CD14-positive monocyte (primary cell): ENCODE measurements around the gene LOXHD1. TPM values are rescaled to one million over a fixed set of nuclear protein-coding genes. Genes with fewer than 3 reads are reported as not detected.

ENCODE experiments used
- DNase-seq, 3 donors: peaks; one replicate each; pipeline ENCODE4 v3.0.0-alpha.2; 2011 to 2022
- H2AFZ ChIP-seq: 2 replicates; pipeline ENCODE4 v1.6.0; 2012; ENCODE audit warnings: mild to moderate bottlenecking, low read depth, low read length, inconsistent platforms; ENCODE audit not compliant: insufficient read depth, poor library complexity, severe bottlenecking
- H3K27ac ChIP-seq, 2 donors: 1 replicate in 1 of 2; 2 replicates in 1 of 2; pipeline ENCODE4 v1.5.1; 2012 to 2013; ENCODE audit warnings: low read length in 2 of 2, control low read depth in 1 of 2, inconsistent platforms in 1 of 2, low read depth in 1 of 2, mild to moderate bottlenecking in 1 of 2
- H3K27me3 ChIP-seq, 2 donors: one replicate each; pipeline versions ENCODE4 v1.6.0 to v1.6.1; 2011 to 2013; ENCODE audit warnings: low read length in 2 of 2; ENCODE audit not compliant: control insufficient read depth in 2 of 2, insufficient read depth in 2 of 2
- H3K36me3 ChIP-seq, 2 donors: replicated peaks in 1 of 2; 1 replicate in 1 of 2; 2 replicates in 1 of 2; pipeline versions ENCODE4 v1.5.1 to v1.6.1; 2012 to 2013; ENCODE audit warnings: low read length in 2 of 2, control low read depth in 1 of 2, inconsistent platforms in 1 of 2, mild to moderate bottlenecking in 1 of 2; ENCODE audit not compliant: insufficient read depth in 2 of 2, control insufficient read depth in 1 of 2
- H3K4me1 ChIP-seq, 2 donors: 1 replicate in 1 of 2; 2 replicates in 1 of 2; pipeline versions ENCODE4 v1.5.1 to v1.6.1; 2012 to 2013; ENCODE audit warnings: low read length in 2 of 2, control low read depth in 1 of 2, inconsistent platforms in 1 of 2, mild to moderate bottlenecking in 1 of 2, moderate library complexity in 1 of 2; ENCODE audit not compliant: insufficient read depth in 2 of 2, control insufficient read depth in 1 of 2
- H3K4me2 ChIP-seq: replicated peaks from 2 replicates; pipeline ENCODE3; 2012; ENCODE audit warnings: low read length, moderate library complexity, mild to moderate bottlenecking; ENCODE audit not compliant: poor library complexity, severe bottlenecking; ENCODE audit errors: extremely low read depth
- H3K4me3 ChIP-seq, 3 experiments: fragments of 200-600 bp in 1 of 3; sonication (generic) in 1 of 3; replicated peaks in 1 of 3; 1 replicate in 2 of 3; 2 replicates in 1 of 3; pipeline ENCODE4 v1.5.1; 2011 to 2013; ENCODE audit warnings: low read length in 3 of 3, mild to moderate bottlenecking in 3 of 3, control low read depth in 2 of 3, low read depth in 2 of 3, inconsistent platforms in 1 of 3, moderate library complexity in 1 of 3
- H3K79me2 ChIP-seq: 2 replicates; pipeline ENCODE4 v1.6.0; 2012; ENCODE audit warnings: mild to moderate bottlenecking, control low read depth, inconsistent platforms, low read length, moderate library complexity; ENCODE audit not compliant: insufficient read depth
- H3K9ac ChIP-seq: 2 replicates; pipeline ENCODE4 v1.6.0; 2017; ENCODE audit warnings: low read length, mild to moderate bottlenecking; ENCODE audit not compliant: insufficient read depth, poor library complexity, severe bottlenecking
- H3K9me3 ChIP-seq, 2 donors: replicated peaks in 1 of 2; 1 replicate in 1 of 2; 2 replicates in 1 of 2; pipeline versions ENCODE4 v1.5.1 to v1.6.1; 2012 to 2013; ENCODE audit warnings: low read length in 2 of 2, control low read depth in 1 of 2; ENCODE audit not compliant: control insufficient read depth in 1 of 2, insufficient read depth in 1 of 2
- H4K20me1 ChIP-seq: 2 replicates; pipeline ENCODE4 v1.6.0; 2012; ENCODE audit warnings: mild to moderate bottlenecking, low read length, control low read depth, moderate library complexity; ENCODE audit not compliant: insufficient read depth
- H3K27ac Mint-ChIP-seq, 7 donors: one replicate each; pipeline ENCODE4 v1.8.0; 2020; ENCODE audit warnings: mild to moderate bottlenecking in 7 of 7, mixed read lengths in 7 of 7, moderate library complexity in 6 of 7, inconsistent platforms in 2 of 7
- H3K27me3 Mint-ChIP-seq, 3 donors: one replicate each; pipeline ENCODE4 v1.8.0; 2021 to 2022; ENCODE audit warnings: low read depth in 3 of 3, mild to moderate bottlenecking in 3 of 3, mixed read lengths in 3 of 3, moderate library complexity in 3 of 3, inconsistent platforms in 1 of 3
- H3K36me3 Mint-ChIP-seq, 2 donors: one replicate each; pipeline ENCODE4 v1.8.0; 2020; ENCODE audit warnings: mixed read lengths in 2 of 2, inconsistent platforms in 1 of 2, mild to moderate bottlenecking in 1 of 2
- H3K4me1 Mint-ChIP-seq: one replicate; pipeline ENCODE4 v1.8.0; 2020; ENCODE audit warnings: mild to moderate bottlenecking, mixed read lengths
- H3K4me3 Mint-ChIP-seq, 2 donors: one replicate each; pipeline ENCODE4 v1.8.0; 2020; ENCODE audit warnings: mild to moderate bottlenecking in 2 of 2, mixed read lengths in 2 of 2, moderate library complexity in 1 of 2
- H3K9me3 Mint-ChIP-seq, 7 donors: one replicate each; pipeline ENCODE4 v1.8.0; 2020 to 2022; ENCODE audit warnings: mixed read lengths in 7 of 7, mild to moderate bottlenecking in 6 of 7, moderate library complexity in 6 of 7, inconsistent platforms in 2 of 7
- whole genome bisulfite sequencing: methylation state at CpG from one replicate; pipeline ENCODE4 v1.1.5; 2013; ENCODE audit warnings: missing lambda C conversion rate; ENCODE audit not compliant: insufficient coverage; 5-methylcytosine and 5-hydroxymethylcytosine counted together
- intact Hi-C, 2 donors: fragments of 100-400 bp; cut with micrococcal nuclease; formaldehyde crosslinking; loops; one replicate each; pipeline versions ENCODE4 v1.15.0 to v1.15.1; 2023
- polyA plus RNA-seq, 3 donors: library from polyadenylated mRNA; depleted of rRNA in 1 of 3; unstranded in 2 of 3; stranded (reverse) in 1 of 3; fragments of 300-500 nt in 2 of 3; fragments of >200 nt in 1 of 3; fragmentation: Illumina TruSeq in 2 of 3; gene quantifications; 1 replicate in 2 of 3; 2 replicates in 1 of 3; pipeline ENCODE4 v1.2.3, GENCODE V29; 2012 to 2021
- TF ChIP-seq, protein P1 (sequence below): fragments of 200-600 bp; IDR thresholded peaks from one replicate; pipeline ENCODE4 v1.8.0; 2022; ENCODE audit warnings: antibody characterized with exemption, mild to moderate bottlenecking

Gene LOXHD1
- polyA plus RNA-seq, 3 donors: 0.33 to 10.9 (median 0.61) TPM

GRCh38 chr18:46660957-46661749 is 4.1 kb upstream of the LOXHD1 start:
- no peaks in the 10 kb centered on the region for H3K4me1 ChIP-seq
- Mint-ChIP-seq H3K4me1 (no peaks in the 10 kb centered on the region), H3K4me3 (no peak overlapping the region), H3K27me3 (peaks cover 3 to 8% (median 6%) of the 10 kb centered on the region in 3 donors), H3K36me3 (no peaks in the 10 kb centered on the region), H3K27ac (no peak overlapping the region), H3K9me3 (peaks cover 0 to 3% (median 0%) of the 10 kb centered on the region in 7 donors)
- no peak for DNase-seq
- no peaks in the 10 kb centered on the region for H3K79me2 ChIP-seq
- no peaks in the 10 kb centered on the region for H3K36me3 ChIP-seq
- H2AFZ ChIP-seq: no peak overlapping the region
- 79% methylated on average over 6 of the region's 9 CpGs for WGBS
- no peaks in the 10 kb centered on the region for H3K27me3 ChIP-seq
- intact Hi-C loops: no loop called here
- TF ChIP-seq, protein P1, sequence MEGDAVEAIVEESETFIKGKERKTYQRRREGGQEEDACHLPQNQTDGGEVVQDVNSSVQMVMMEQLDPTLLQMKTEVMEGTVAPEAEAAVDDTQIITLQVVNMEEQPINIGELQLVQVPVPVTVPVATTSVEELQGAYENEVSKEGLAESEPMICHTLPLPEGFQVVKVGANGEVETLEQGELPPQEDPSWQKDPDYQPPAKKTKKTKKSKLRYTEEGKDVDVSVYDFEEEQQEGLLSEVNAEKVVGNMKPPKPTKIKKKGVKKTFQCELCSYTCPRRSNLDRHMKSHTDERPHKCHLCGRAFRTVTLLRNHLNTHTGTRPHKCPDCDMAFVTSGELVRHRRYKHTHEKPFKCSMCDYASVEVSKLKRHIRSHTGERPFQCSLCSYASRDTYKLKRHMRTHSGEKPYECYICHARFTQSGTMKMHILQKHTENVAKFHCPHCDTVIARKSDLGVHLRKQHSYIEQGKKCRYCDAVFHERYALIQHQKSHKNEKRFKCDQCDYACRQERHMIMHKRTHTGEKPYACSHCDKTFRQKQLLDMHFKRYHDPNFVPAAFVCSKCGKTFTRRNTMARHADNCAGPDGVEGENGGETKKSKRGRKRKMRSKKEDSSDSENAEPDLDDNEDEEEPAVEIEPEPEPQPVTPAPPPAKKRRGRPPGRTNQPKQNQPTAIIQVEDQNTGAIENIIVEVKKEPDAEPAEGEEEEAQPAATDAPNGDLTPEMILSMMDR: no peak
- no peak overlapping the region for H3K4me3 ChIP-seq
- H3K9me3 ChIP-seq: no peaks in the 10 kb centered on the region
- no peak overlapping the region for H3K27ac ChIP-seq
- no peaks in the 10 kb centered on the region for H4K20me1 ChIP-seq
- no peak overlapping the region for H3K4me2 ChIP-seq
- H3K9ac ChIP-seq: no peak overlapping the region

DNA sequence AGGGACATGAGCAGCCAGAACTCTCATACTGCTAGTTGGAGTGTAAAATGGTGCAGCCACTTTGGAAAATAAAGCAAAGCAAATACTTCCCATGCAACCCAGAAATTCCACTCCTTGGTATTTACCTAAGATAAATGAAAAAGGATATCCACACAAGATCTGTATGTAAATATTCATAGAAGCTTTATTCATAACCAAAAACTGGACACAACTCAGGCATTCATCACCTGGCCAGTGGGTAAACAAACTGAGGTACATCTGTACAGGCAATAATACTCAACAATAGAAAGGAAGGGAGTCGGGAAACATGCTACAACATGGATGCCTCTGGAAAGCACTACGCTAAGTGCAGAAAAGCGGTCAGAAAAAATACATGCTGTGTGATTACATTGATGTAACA is 2.5 kb upstream of the LOXHD1 start:
- intact Hi-C loops: loop anchor here (2.0 to 10.0 kb wide), 3 partner anchors 105 to 511 kb away; no protein-coding TSS in a partner anchor

More for the DNA sequence above, 2.5 kb upstream of the LOXHD1 start:
- Histone ChIP-seq H3K36me3 (no peaks in the 10 kb centered on the region), H4K20me1 (no peaks in the 10 kb centered on the region), H3K79me2 (no peaks in the 10 kb centered on the region), H3K9ac (no peak overlapping the region), H3K4me3 (no peak overlapping the region), H3K4me1 (no peaks in the 10 kb centered on the region), H3K4me2 (no peak overlapping the region), H3K27ac (no peak overlapping the region), H2AFZ (no peak overlapping the region), H3K9me3 (no peaks in the 10 kb centered on the region), H3K27me3 (no peaks in the 10 kb centered on the region)
- Mint-ChIP-seq H3K27ac (no peak overlapping the region), H3K36me3 (no peaks in the 10 kb centered on the region), H3K4me3 (no peak overlapping the region), H3K27me3 (peaks cover 3 to 8% (median 6%) of the 10 kb centered on the region in 3 donors), H3K9me3 (peaks cover 0 to 3% (median 0%) of the 10 kb centered on the region in 7 donors), H3K4me1 (no peaks in the 10 kb centered on the region)
- TF ChIP-seq, protein P1: no peak
- no peak for DNase-seq
- WGBS: 90% methylated on average over 2 of the region's 3 CpGs
